ENCODE measurements around the gene IGLL5.

DNA sequence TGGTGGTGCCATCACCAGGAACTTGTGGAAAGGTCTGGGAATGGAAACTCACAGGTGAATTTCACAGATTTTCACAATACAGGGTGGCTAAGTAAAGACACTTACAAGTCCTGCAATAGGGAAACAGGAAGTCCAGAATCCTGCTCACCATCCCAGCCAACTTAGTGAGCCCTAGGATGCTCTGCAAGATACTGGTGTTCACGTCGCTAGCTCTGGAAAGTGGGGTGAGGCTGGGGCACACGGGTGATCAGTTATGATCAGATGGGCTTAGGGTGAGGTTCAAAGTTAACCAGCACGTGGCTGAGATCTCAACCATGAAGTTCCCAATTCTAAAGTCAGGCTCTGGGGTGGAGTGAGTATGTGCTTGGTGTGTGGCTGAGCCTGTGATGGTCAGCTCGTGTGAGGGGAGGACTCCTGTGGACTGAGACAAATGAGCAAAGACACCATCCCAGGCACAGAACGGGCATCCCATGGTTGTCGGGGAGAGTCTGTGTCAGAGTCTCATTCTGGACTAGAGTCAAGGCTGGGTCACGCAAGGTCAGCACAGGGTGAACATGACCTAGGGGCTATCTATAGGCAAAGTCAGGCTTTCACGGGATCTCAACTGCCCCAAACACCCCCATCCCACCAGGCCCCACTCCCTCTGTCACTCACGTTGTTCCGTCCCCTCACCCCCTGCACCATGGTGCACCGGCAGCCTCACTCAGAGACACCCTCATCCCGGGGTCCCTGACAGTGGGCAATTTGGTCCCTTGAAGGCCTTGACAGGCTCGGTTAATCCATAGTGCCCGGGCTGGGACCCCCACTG is 23.9 kb downstream of the IGLL5 start:
- TF ChIP-seq, protein P1, sequence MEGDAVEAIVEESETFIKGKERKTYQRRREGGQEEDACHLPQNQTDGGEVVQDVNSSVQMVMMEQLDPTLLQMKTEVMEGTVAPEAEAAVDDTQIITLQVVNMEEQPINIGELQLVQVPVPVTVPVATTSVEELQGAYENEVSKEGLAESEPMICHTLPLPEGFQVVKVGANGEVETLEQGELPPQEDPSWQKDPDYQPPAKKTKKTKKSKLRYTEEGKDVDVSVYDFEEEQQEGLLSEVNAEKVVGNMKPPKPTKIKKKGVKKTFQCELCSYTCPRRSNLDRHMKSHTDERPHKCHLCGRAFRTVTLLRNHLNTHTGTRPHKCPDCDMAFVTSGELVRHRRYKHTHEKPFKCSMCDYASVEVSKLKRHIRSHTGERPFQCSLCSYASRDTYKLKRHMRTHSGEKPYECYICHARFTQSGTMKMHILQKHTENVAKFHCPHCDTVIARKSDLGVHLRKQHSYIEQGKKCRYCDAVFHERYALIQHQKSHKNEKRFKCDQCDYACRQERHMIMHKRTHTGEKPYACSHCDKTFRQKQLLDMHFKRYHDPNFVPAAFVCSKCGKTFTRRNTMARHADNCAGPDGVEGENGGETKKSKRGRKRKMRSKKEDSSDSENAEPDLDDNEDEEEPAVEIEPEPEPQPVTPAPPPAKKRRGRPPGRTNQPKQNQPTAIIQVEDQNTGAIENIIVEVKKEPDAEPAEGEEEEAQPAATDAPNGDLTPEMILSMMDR (IDR thresholded peaks at IDR 0.05; ENCODE audit: low read depth, low read length, poor library complexity, severe bottlenecking): no peak
- no peak for TF ChIP-seq EZH2phosphoT487 (IDR thresholded peaks at IDR 0.05; ENCODE audit: borderline replicate concordance, low read length)

Measured in DOHH2 (cell line).